ENCODE measurements around the gene MCCD1. TPM values are rescaled to one million over a fixed set of nuclear protein-coding genes. Genes with fewer than 3 reads are reported as not detected.

MCCD1 gene
- total and polyA plus RNA-seq, 7 donors, result not detected

GRCh38 chr6:31578184-31579118 is 49.7 kb downstream of the MCCD1 start:
- no peak for TF ChIP-seq CTCF (IDR thresholded peaks at IDR 0.05)
- no peak for TF ChIP-seq POLR2A (IDR thresholded peaks at IDR 0.05)
- no peak for TF ChIP-seq POLR2AphosphoS5 (IDR thresholded peaks at IDR 0.05)
- TF ChIP-seq EP300 (IDR thresholded peaks at IDR 0.05), result no peak
- Histone ChIP-seq H3K4me3 (no peak overlapping the region), H3K9me3 (no peaks in the 10 kb centered on the region), H3K27me3 (no peaks in the 10 kb centered on the region), H3K36me3 (no peaks in the 10 kb centered on the region), H3K27ac (no peak overlapping the region), H3K4me1 (peaks cover 0 to 21% (median 17%) of the 10 kb centered on the region in 4 donors)
- no peak for DNase-seq
- 67 to 79% methylated on average over 12 of the region's 12 CpGs for WGBS, 2 donors
- intact Hi-C loops (cut with DNase I), result no loop called here

GRCh38 chr6:31579119-31579505 is 50.4 kb downstream of the MCCD1 start:
- no peaks in the 10 kb centered on the region for H3K36me3 ChIP-seq
- 79 to 87% methylated on average over 3 of the region's 3 CpGs for WGBS, 2 donors
- TF ChIP-seq POLR2A (IDR thresholded peaks at IDR 0.05) (no peak), CTCF (IDR thresholded peaks at IDR 0.05) (no peak), EP300 (IDR thresholded peaks at IDR 0.05) (no peak), POLR2AphosphoS5 (IDR thresholded peaks at IDR 0.05) (no peak)
- no peak overlapping the region for H3K27ac ChIP-seq
- H3K4me1 ChIP-seq, result peaks cover 0 to 21% (median 17%) of the 10 kb centered on the region in 4 donors
- no peak for DNase-seq
- H3K9me3 ChIP-seq, result no peaks in the 10 kb centered on the region
- no peak overlapping the region for H3K4me3 ChIP-seq
- no peaks in the 10 kb centered on the region for H3K27me3 ChIP-seq
- intact Hi-C loops (cut with DNase I), result no loop called here

Small RNAs within 50 kb of the gene (small RNA-seq; reads per million reads assigned to genes)
- 0 reads per million in 3 donors for gene AL663061.1
- gene RF00019, result 0 reads per million in 3 donors
- gene SNORD117, result 215 to 686 (median 682) reads per million in 3 donors
- gene SNORD84, result 0 reads per million in 3 donors

Other genes starting within 250 kb of the MCCD1 start
- gene HLA-B, start 171.8 kb upstream of the MCCD1 start, total RNA-seq, result 100 to 1,000 TPM; 346 to 491 (median 365) TPM
- 1,000 to 10,000 TPM in 2 of 3 donors, 100 to 1,000 TPM in 1; 279 to 3,047 (median 1,275) TPM for gene HLA-B, start 171.8 kb upstream of the MCCD1 start, polyA plus RNA-seq
- 10 to 100 TPM; 18.6 to 46.5 (median 27.2) TPM for gene MICA, start 125.4 kb upstream of the MCCD1 start, total RNA-seq
- 10 to 100 TPM; 13.2 to 24.0 (median 20.3) TPM for gene MICA, start 125.4 kb upstream of the MCCD1 start, polyA plus RNA-seq
- 1 to 10 TPM in 3 of 4 donors, under 1 TPM in 1; 0.71 to 3.3 (median 1.5) TPM for gene MICB, start 30.8 kb upstream of the MCCD1 start, total RNA-seq
- 1 to 10 TPM in 2 of 3 donors, under 1 TPM in 1; 0.92 to 7.7 (median 1.2) TPM for gene MICB, start 30.8 kb upstream of the MCCD1 start, polyA plus RNA-seq
- 100 to 1,000 TPM; 211 to 301 (median 239) TPM for gene DDX39B, start 13.0 kb downstream of the MCCD1 start, total RNA-seq
- 100 to 1,000 TPM; 130 to 293 (median 153) TPM for gene DDX39B, start 13.0 kb downstream of the MCCD1 start, polyA plus RNA-seq
- 1 to 10 TPM; 2.8 to 9.1 (median 5.0) TPM for gene ATP6V1G2, start 17.6 kb downstream of the MCCD1 start, total RNA-seq
- gene ATP6V1G2, start 17.6 kb downstream of the MCCD1 start, polyA plus RNA-seq, result 1 to 10 TPM in 1 of 3 donors, not detected in 2; 3.0 TPM
- 10 to 100 TPM; 32.5 to 55.1 (median 36.3) TPM for gene NFKBIL1, start 18.6 kb downstream of the MCCD1 start, total RNA-seq
- gene NFKBIL1, start 18.6 kb downstream of the MCCD1 start, polyA plus RNA-seq, result 10 to 100 TPM; 18.0 to 31.3 (median 25.2) TPM
- gene LTA, start 43.3 kb downstream of the MCCD1 start, total RNA-seq, result not detected
- gene LTA, start 43.3 kb downstream of the MCCD1 start, polyA plus RNA-seq, result 1 to 10 TPM in 1 of 3 donors, not detected in 2; 3.6 TPM
- gene TNF, start 46.6 kb downstream of the MCCD1 start, total RNA-seq, result under 1 TPM in 1 of 4 donors, not detected in 3; 0.33 TPM
- gene TNF, start 46.6 kb downstream of the MCCD1 start, polyA plus RNA-seq, result 1 to 10 TPM in 1 of 3 donors, under 1 TPM in 2; 0.60 to 2.6 (median 0.92) TPM
- 1 to 10 TPM in 1 of 4 donors, under 1 TPM in 2, not detected in 1; 0.66 to 1.9 (median 0.68) TPM for gene LTB, start 53.5 kb downstream of the MCCD1 start, total RNA-seq
- 10 to 100 TPM in 1 of 3 donors, 1 to 10 TPM in 1, not detected in 1; 2.5 to 90.8 TPM for gene LTB, start 53.5 kb downstream of the MCCD1 start, polyA plus RNA-seq
- gene LST1, start 57.3 kb downstream of the MCCD1 start, total RNA-seq, result 10 to 100 TPM in 2 of 4 donors, 1 to 10 TPM in 2; 1.7 to 19.8 (median 10.2) TPM
- 10 to 100 TPM; 17.0 to 34.2 (median 24.7) TPM for gene LST1, start 57.3 kb downstream of the MCCD1 start, polyA plus RNA-seq
- gene NCR3, start 64.0 kb downstream of the MCCD1 start, total RNA-seq, result not detected
- 1 to 10 TPM in 1 of 3 donors, under 1 TPM in 1, not detected in 1; 0.92 to 3.4 TPM for gene NCR3, start 64.0 kb downstream of the MCCD1 start, polyA plus RNA-seq
- 10 to 100 TPM; 12.5 to 59.6 (median 36.9) TPM for gene AIF1, start 86.3 kb downstream of the MCCD1 start, total RNA-seq
- 100 to 1,000 TPM in 2 of 3 donors, 10 to 100 TPM in 1; 61.8 to 133 (median 114) TPM for gene AIF1, start 86.3 kb downstream of the MCCD1 start, polyA plus RNA-seq
- 10 to 100 TPM; 42.1 to 90.8 (median 54.2) TPM for gene PRRC2A, start 91.8 kb downstream of the MCCD1 start, total RNA-seq
- 100 to 1,000 TPM in 1 of 3 donors, 10 to 100 TPM in 2; 28.8 to 109 (median 32.1) TPM for gene PRRC2A, start 91.8 kb downstream of the MCCD1 start, polyA plus RNA-seq
- 100 to 1,000 TPM; 119 to 218 (median 144) TPM for gene BAG6, start 123.7 kb downstream of the MCCD1 start, total RNA-seq
- gene BAG6, start 123.7 kb downstream of the MCCD1 start, polyA plus RNA-seq, result 100 to 1,000 TPM in 2 of 3 donors, 10 to 100 TPM in 1; 99.7 to 231 (median 133) TPM
- 1 to 10 TPM in 3 of 4 donors, not detected in 1; 3.3 to 7.2 (median 3.6) TPM for gene APOM, start 126.9 kb downstream of the MCCD1 start, total RNA-seq
- gene APOM, start 126.9 kb downstream of the MCCD1 start, polyA plus RNA-seq, result 1 to 10 TPM; 2.3 to 3.6 (median 3.6) TPM
- gene C6orf47, start 131.8 kb downstream of the MCCD1 start, total RNA-seq, result 10 to 100 TPM; 25.0 to 31.3 (median 26.7) TPM
- gene C6orf47, start 131.8 kb downstream of the MCCD1 start, polyA plus RNA-seq, result 10 to 100 TPM; 22.2 to 32.6 (median 24.5) TPM
- 10 to 100 TPM; 17.2 to 29.6 (median 26.4) TPM for gene GPANK1, start 136.0 kb downstream of the MCCD1 start, total RNA-seq
- 10 to 100 TPM; 15.3 to 22.8 (median 18.3) TPM for gene GPANK1, start 136.0 kb downstream of the MCCD1 start, polyA plus RNA-seq
- gene CSNK2B, start 137.1 kb downstream of the MCCD1 start, total RNA-seq, result 100 to 1,000 TPM; 188 to 227 (median 209) TPM
- 100 to 1,000 TPM; 198 to 232 (median 206) TPM for gene CSNK2B, start 137.1 kb downstream of the MCCD1 start, polyA plus RNA-seq
- gene LY6G5B, start 141.0 kb downstream of the MCCD1 start, total RNA-seq, result 1 to 10 TPM; 2.8 to 10.0 (median 6.5) TPM
- gene LY6G5B, start 141.0 kb downstream of the MCCD1 start, polyA plus RNA-seq, result 1 to 10 TPM in 1 of 3 donors, under 1 TPM in 1, not detected in 1; 0.60 to 9.1 TPM
- 1 to 10 TPM in 1 of 4 donors, under 1 TPM in 2, not detected in 1; 0.68 to 1.1 (median 0.99) TPM for gene LY6G5C, start 152.1 kb downstream of the MCCD1 start, total RNA-seq
- gene LY6G5C, start 152.1 kb downstream of the MCCD1 start, polyA plus RNA-seq, result 1 to 10 TPM; 1.8 to 3.2 (median 2.7) TPM
- 10 to 100 TPM; 37.8 to 63.4 (median 51.6) TPM for gene ABHD16A, start 174.4 kb downstream of the MCCD1 start, total RNA-seq
- gene ABHD16A, start 174.4 kb downstream of the MCCD1 start, polyA plus RNA-seq, result 10 to 100 TPM; 16.9 to 52.0 (median 17.4) TPM
- gene LY6G6F, start 177.9 kb downstream of the MCCD1 start, total RNA-seq, result not detected
- gene LY6G6F, start 177.9 kb downstream of the MCCD1 start, polyA plus RNA-seq, result not detected
- 10 to 100 TPM in 1 of 4 donors, 1 to 10 TPM in 2, not detected in 1; 2.9 to 21.2 (median 6.4) TPM for gene LY6G6D, start 186.4 kb downstream of the MCCD1 start, total RNA-seq
- gene LY6G6D, start 186.4 kb downstream of the MCCD1 start, polyA plus RNA-seq, result 1 to 10 TPM in 1 of 3 donors, under 1 TPM in 1, not detected in 1; 0.31 to 8.4 TPM
- not detected for gene LY6G6C, start 192.8 kb downstream of the MCCD1 start, total RNA-seq
- 1 to 10 TPM in 2 of 3 donors, under 1 TPM in 1; 0.07 to 1.2 (median 1.2) TPM for gene LY6G6C, start 192.8 kb downstream of the MCCD1 start, polyA plus RNA-seq
- not detected for gene MPIG6B, start 194.4 kb downstream of the MCCD1 start, total RNA-seq
- under 1 TPM in 1 of 3 donors, not detected in 2; 0.13 TPM for gene MPIG6B, start 194.4 kb downstream of the MCCD1 start, polyA plus RNA-seq
- gene DDAH2, start 200.3 kb downstream of the MCCD1 start, total RNA-seq, result 100 to 1,000 TPM in 2 of 4 donors, 10 to 100 TPM in 2; 86.7 to 146 (median 107) TPM
- gene DDAH2, start 200.3 kb downstream of the MCCD1 start, polyA plus RNA-seq, result 100 to 1,000 TPM; 137 to 340 (median 213) TPM
- gene CLIC1, start 207.6 kb downstream of the MCCD1 start, total RNA-seq, result 100 to 1,000 TPM; 172 to 251 (median 214) TPM
- gene CLIC1, start 207.6 kb downstream of the MCCD1 start, polyA plus RNA-seq, result 100 to 1,000 TPM; 623 to 668 (median 634) TPM
- gene MSH5, start 211.0 kb downstream of the MCCD1 start, total RNA-seq, result 10 to 100 TPM in 1 of 4 donors, 1 to 10 TPM in 3; 4.2 to 23.5 (median 5.7) TPM
- gene MSH5, start 211.0 kb downstream of the MCCD1 start, polyA plus RNA-seq, result 10 to 100 TPM in 1 of 3 donors, 1 to 10 TPM in 1, not detected in 1; 1.6 to 18.7 TPM
- 1 to 10 TPM in 3 of 4 donors, not detected in 1; 1.8 to 6.5 (median 4.2) TPM for gene SAPCD1, start 233.7 kb downstream of the MCCD1 start, total RNA-seq
- 1 to 10 TPM in 2 of 3 donors, not detected in 1; 1.2 to 8.7 TPM for gene SAPCD1, start 233.7 kb downstream of the MCCD1 start, polyA plus RNA-seq
- gene VWA7, start 248.4 kb downstream of the MCCD1 start, total RNA-seq, result 1 to 10 TPM in 1 of 4 donors, under 1 TPM in 2, not detected in 1; 0.14 to 3.9 (median 0.71) TPM
- 1 to 10 TPM; 2.8 to 6.0 (median 3.6) TPM for gene VWA7, start 248.4 kb downstream of the MCCD1 start, polyA plus RNA-seq